Panc1 (cell line): ENCODE results near the gene MAGEL2. TPM values are rescaled to one million over a fixed set of nuclear protein-coding genes. Genes with fewer than 3 reads are reported as not detected.

ENCODE experiments used
- ATAC-seq: fragments of 200-7000 bp; cut with Tn5 transposase; 2 replicates; pipeline ENCODE4 v1.9.1; 2020; ENCODE audit warnings: mild to moderate bottlenecking, moderate library complexity
- BruUV-seq: library from RNA; stranded (reverse); fragments of 400-500 nt; replicated peaks from 2 replicates; lab custom pipeline; 2021; lab: Mats Ljungman, UMichigan
- CTCF ChIA-PET: fragments of 300-600 bp; sonication (Branson Sonifier 250); formaldehyde crosslinking; loops from one replicate; lab custom pipeline; 2022; ENCODE audit warnings: antibody characterized with exemption; lab: Charles Lee
- POLR2A ChIA-PET: fragments of 300-600 bp; sonication (Branson Sonifier 250); formaldehyde crosslinking; loops from one replicate; lab custom pipeline; 2022; ENCODE audit warnings: antibody characterized with exemption; lab: Charles Lee
- DNase-seq: peaks from one replicate; pipeline ENCODE4 v3.0.0-alpha.2; 2010; ENCODE audit warnings: low read depth, low spot score
- H3K27ac ChIP-seq: 2 replicates; pipeline ENCODE4 v1.5.1; 2011; ENCODE audit warnings: mild to moderate bottlenecking, low read length, inconsistent platforms
- H3K27me3 ChIP-seq: fragments of 200-500 bp; sonication (Bioruptor generic); 2 replicates; pipeline ENCODE4 v1.6.0; 2014; ENCODE audit warnings: low read length, inconsistent platforms; ENCODE audit not compliant: control insufficient read depth, insufficient read depth
- H3K36me3 ChIP-seq: fragments of 200-500 bp; sonication (Bioruptor generic); 2 replicates; pipeline ENCODE4 v1.5.1; 2014; ENCODE audit warnings: inconsistent platforms, mild to moderate bottlenecking, low read length, moderate library complexity; ENCODE audit not compliant: control insufficient read depth, insufficient read depth
- H3K4me1 ChIP-seq: 2 replicates; pipeline ENCODE4 v1.5.1; 2011; ENCODE audit warnings: inconsistent platforms, mild to moderate bottlenecking, low read length, moderate library complexity; ENCODE audit not compliant: control insufficient read depth, insufficient read depth
- H3K4me3 ChIP-seq, 2 experiments: 2 replicates each; pipeline ENCODE4 v1.5.1; 2011 to 2012; ENCODE audit warnings: low read depth in 2 of 2, low read length in 2 of 2, mild to moderate bottlenecking in 2 of 2, inconsistent platforms in 1 of 2, moderate library complexity in 1 of 2
- H3K9me3 ChIP-seq: fragments of 200-500 bp; sonication (Bioruptor generic); 2 replicates; pipeline ENCODE4 v1.5.1; 2014; ENCODE audit warnings: low read depth, mild to moderate bottlenecking, inconsistent platforms, low read length, moderate library complexity; ENCODE audit not compliant: control insufficient read depth, insufficient read depth
- POLR2AphosphoS5 ChIP-seq: IDR thresholded peaks from 2 replicates; pipeline ENCODE4 v1.6.1; 2012; ENCODE audit warnings: mild to moderate bottlenecking, low read depth, low read length, moderate library complexity
- SIN3A ChIP-seq: IDR thresholded peaks from 2 replicates; pipeline ENCODE4 v1.6.1; 2012; ENCODE audit warnings: low read depth, mild to moderate bottlenecking, low read length, moderate library complexity, borderline replicate concordance; ENCODE audit not compliant: insufficient read depth
- TCF7L2 ChIP-seq: IDR thresholded peaks from 2 replicates; pipeline ENCODE4 v1.6.1; 2011; ENCODE audit warnings: mild to moderate bottlenecking, low read depth, low read length, inconsistent platforms
- in situ Hi-C: cut with HindIII; loops from 2 replicates; pipeline ENCODE4 v1.10.0; 2016; ENCODE audit warnings: low sequenced_read_pairs, low pct_unique_long_range_greater_than_20kb
- intact Hi-C: fragments of 100-400 bp; cut with micrococcal nuclease; formaldehyde crosslinking; loops from one replicate; pipeline ENCODE4 v1.10.0; 2022; ENCODE audit not compliant: unreplicated experiment
- total RNA-seq: library from RNA; stranded (reverse); gene quantifications from one replicate; pipeline ENCODE4 v1.2.1, GENCODE V29; 2021; ENCODE audit not compliant: unreplicated experiment
- TF ChIP-seq, protein P1 (sequence below): fragments of 450-650 bp; IDR thresholded peaks from 2 replicates; pipeline ENCODE4 v1.5.1; 2017; ENCODE audit warnings: mild to moderate bottlenecking
- TF ChIP-seq, protein P2 (sequence below), 2 experiments: IDR thresholded peaks; 2 replicates each; pipeline ENCODE4 v1.6.1; 2011 to 2012; ENCODE audit warnings: low read depth in 2 of 2, control low read depth in 1 of 2, low read length in 1 of 2, mild to moderate bottlenecking in 1 of 2, moderate library complexity in 1 of 2; ENCODE audit not compliant: insufficient read depth in 1 of 2

MAGEL2 gene
- total RNA-seq, 1 experiment from 2014 or later = not detected

DNA sequence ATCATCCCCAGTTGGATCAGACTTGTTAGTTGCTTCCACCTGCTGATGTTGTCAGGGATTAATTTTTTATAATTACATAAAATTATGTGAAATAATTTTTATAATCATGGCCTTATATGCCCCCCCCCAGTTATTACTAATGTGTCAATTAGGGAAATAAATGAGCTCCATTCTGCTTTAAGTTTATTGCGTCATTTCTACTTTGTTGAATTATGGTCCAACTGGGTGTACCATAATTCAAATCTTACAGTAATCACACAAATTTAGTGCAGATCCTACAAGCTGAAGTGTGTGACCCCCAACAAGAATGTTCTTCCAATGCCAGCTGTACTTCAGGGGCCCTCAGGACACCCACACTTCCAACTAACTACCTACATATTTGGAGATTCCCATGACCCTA is 46.9 kb upstream of the MAGEL2 start:
- ChIA-PET POLR2A (no interaction called here), CTCF (no interaction called here)
- no peak overlapping the region for H3K4me3 ChIP-seq
- no peaks in the 10 kb centered on the region for H3K4me1 ChIP-seq
- ATAC-seq = no peak
- no peaks in the 10 kb centered on the region for H3K27me3 ChIP-seq
- DNase-seq = no peak
- H3K36me3 ChIP-seq = no peaks in the 10 kb centered on the region
- peaks cover 3% of the 10 kb centered on the region; the same call in 1 of the 2 replicates for H3K9me3 ChIP-seq
- no TSS peak for BruUV-seq
- H3K27ac ChIP-seq = no peak overlapping the region
- intact Hi-C loops (no loop called here), in situ Hi-C loops (no loop called here)
- TF ChIP-seq, protein P1, sequence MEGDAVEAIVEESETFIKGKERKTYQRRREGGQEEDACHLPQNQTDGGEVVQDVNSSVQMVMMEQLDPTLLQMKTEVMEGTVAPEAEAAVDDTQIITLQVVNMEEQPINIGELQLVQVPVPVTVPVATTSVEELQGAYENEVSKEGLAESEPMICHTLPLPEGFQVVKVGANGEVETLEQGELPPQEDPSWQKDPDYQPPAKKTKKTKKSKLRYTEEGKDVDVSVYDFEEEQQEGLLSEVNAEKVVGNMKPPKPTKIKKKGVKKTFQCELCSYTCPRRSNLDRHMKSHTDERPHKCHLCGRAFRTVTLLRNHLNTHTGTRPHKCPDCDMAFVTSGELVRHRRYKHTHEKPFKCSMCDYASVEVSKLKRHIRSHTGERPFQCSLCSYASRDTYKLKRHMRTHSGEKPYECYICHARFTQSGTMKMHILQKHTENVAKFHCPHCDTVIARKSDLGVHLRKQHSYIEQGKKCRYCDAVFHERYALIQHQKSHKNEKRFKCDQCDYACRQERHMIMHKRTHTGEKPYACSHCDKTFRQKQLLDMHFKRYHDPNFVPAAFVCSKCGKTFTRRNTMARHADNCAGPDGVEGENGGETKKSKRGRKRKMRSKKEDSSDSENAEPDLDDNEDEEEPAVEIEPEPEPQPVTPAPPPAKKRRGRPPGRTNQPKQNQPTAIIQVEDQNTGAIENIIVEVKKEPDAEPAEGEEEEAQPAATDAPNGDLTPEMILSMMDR = no peak
- TF ChIP-seq SIN3A (no peak), TCF7L2 (no peak), POLR2AphosphoS5 (no peak)
- TF ChIP-seq, protein P2, sequence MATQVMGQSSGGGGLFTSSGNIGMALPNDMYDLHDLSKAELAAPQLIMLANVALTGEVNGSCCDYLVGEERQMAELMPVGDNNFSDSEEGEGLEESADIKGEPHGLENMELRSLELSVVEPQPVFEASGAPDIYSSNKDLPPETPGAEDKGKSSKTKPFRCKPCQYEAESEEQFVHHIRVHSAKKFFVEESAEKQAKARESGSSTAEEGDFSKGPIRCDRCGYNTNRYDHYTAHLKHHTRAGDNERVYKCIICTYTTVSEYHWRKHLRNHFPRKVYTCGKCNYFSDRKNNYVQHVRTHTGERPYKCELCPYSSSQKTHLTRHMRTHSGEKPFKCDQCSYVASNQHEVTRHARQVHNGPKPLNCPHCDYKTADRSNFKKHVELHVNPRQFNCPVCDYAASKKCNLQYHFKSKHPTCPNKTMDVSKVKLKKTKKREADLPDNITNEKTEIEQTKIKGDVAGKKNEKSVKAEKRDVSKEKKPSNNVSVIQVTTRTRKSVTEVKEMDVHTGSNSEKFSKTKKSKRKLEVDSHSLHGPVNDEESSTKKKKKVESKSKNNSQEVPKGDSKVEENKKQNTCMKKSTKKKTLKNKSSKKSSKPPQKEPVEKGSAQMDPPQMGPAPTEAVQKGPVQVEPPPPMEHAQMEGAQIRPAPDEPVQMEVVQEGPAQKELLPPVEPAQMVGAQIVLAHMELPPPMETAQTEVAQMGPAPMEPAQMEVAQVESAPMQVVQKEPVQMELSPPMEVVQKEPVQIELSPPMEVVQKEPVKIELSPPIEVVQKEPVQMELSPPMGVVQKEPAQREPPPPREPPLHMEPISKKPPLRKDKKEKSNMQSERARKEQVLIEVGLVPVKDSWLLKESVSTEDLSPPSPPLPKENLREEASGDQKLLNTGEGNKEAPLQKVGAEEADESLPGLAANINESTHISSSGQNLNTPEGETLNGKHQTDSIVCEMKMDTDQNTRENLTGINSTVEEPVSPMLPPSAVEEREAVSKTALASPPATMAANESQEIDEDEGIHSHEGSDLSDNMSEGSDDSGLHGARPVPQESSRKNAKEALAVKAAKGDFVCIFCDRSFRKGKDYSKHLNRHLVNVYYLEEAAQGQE (IDR thresholded peaks at IDR 0.05; ENCODE audit: insufficient read depth in 1 of 2, low read depth in 2 of 2, low read length in 1 of 2) = no peak

DNA sequence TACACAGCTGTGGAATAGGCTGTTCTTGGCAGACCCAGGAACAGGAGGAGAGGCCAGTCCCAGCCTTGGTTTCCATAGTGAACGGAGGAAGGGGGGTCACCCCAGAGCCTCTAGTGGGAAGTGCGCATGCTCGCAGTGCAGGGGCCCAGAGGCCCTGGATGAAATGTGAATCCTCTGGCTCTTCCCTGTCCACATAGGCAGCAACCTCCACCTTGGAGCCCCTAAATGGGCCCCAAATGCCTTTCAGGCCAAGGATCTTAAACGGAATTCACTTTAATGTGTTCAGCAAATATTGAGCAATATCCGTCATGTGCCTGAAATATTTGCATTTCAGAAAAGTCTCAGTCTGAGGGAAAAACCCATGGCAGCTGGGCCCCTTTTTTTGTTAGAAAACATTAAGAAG is 42.8 kb upstream of the MAGEL2 start:
- BruUV-seq = no TSS peak
- Histone ChIP-seq H3K4me3 (no peak overlapping the region), H3K4me1 (no peaks in the 10 kb centered on the region)

More for the DNA sequence above, 42.8 kb upstream of the MAGEL2 start:
- TF ChIP-seq SIN3A (no peak), POLR2AphosphoS5 (no peak), TCF7L2 (no peak)
- TF ChIP-seq, protein P2 (IDR thresholded peaks at IDR 0.05; ENCODE audit: insufficient read depth in 1 of 2, low read depth in 2 of 2, low read length in 1 of 2) = no peak
- TF ChIP-seq, protein P1 = no peak
- ChIA-PET CTCF (no interaction called here), POLR2A (no interaction called here)
- in situ Hi-C loops (no loop called here), intact Hi-C loops (no loop called here)
- Histone ChIP-seq H3K27me3 (no peaks in the 10 kb centered on the region), H3K27ac (no peak overlapping the region), H3K9me3 (peaks cover 3% of the 10 kb centered on the region; the same call in 1 of the 2 replicates), H3K36me3 (no peaks in the 10 kb centered on the region)
- ATAC-seq (no peak), DNase-seq (no peak)
